RWPE2 (cell line): Measurements from ENCODE around the gene CCSER1.

Experiments
- ATAC-seq: fragments of 200-7000 bp; cut with Tn5 transposase; 3 replicates; pipeline ENCODE4 v1.9.1; 2021; ENCODE audit warnings: low read depth
- DNase-seq: peaks from one replicate; pipeline ENCODE4 v3.0.0-alpha.2; 2020; ENCODE audit warnings: low spot score
- H3K27ac ChIP-seq: fragments of 450-650 bp; 2 replicates; pipeline ENCODE4 v1.5.1; 2017; ENCODE audit warnings: mild to moderate bottlenecking; ENCODE audit not compliant: poor library complexity, severe bottlenecking
- H3K27me3 ChIP-seq: fragments of 250-450 bp; sonication (Bioruptor Pico); 2 replicates; pipeline ENCODE4 v1.5.1; 2021; ENCODE audit warnings: mild to moderate bottlenecking, moderate library complexity; ENCODE audit not compliant: insufficient read depth, poor library complexity, severe bottlenecking
- H3K36me3 ChIP-seq: fragments of 250-450 bp; sonication (Bioruptor Pico); 2 replicates; pipeline ENCODE4 v1.5.1; 2020; ENCODE audit warnings: low read depth, mild to moderate bottlenecking, moderate library complexity
- H3K4me1 ChIP-seq: fragments of 250-450 bp; sonication (Bioruptor Pico); 2 replicates; pipeline ENCODE4 v1.5.1; 2021; ENCODE audit warnings: mild to moderate bottlenecking, moderate library complexity; ENCODE audit not compliant: insufficient read depth, poor library complexity, severe bottlenecking
- H3K4me3 ChIP-seq: fragments of 250-450 bp; sonication (Bioruptor Pico); 2 replicates; pipeline ENCODE4 v1.5.1; 2021; ENCODE audit warnings: mild to moderate bottlenecking, moderate library complexity; ENCODE audit not compliant: severe bottlenecking
- H3K9me3 ChIP-seq: fragments of 250-450 bp; sonication (Bioruptor Pico); 2 replicates; pipeline ENCODE4 v1.5.1; 2021; ENCODE audit warnings: mild to moderate bottlenecking, moderate library complexity; ENCODE audit not compliant: severe bottlenecking
- CTCF ChIP-seq: fragments of 450-650 bp; IDR thresholded peaks from one replicate; pipeline ENCODE4 v1.5.1; 2017; ENCODE audit warnings: mild to moderate bottlenecking, moderate library complexity; ENCODE audit not compliant: poor library complexity, severe bottlenecking

The CCSER1 gene

GRCh38 chr4:91057871-91058270 lies 930.7 kb downstream of the CCSER1 start:
- no peaks in the 10 kb centered on the region for H3K9me3 ChIP-seq
- no peak overlapping the region for H3K4me3 ChIP-seq
- TF ChIP-seq CTCF = no peak
- DNase-seq (no peak), ATAC-seq (0 out of 3 replicates have a peak, but pooled peaks have one; percentile 14)
- peaks cover 10% of the 10 kb centered on the region for H3K4me1 ChIP-seq
- H3K36me3 ChIP-seq = no peaks in the 10 kb centered on the region
- no peaks in the 10 kb centered on the region for H3K27me3 ChIP-seq
- peak overlapping the region; percentile 54 for H3K27ac ChIP-seq

GRCh38 chr4:91058345-91058744 lies 931.2 kb downstream of the CCSER1 start:
- peak; percentile 91 for ATAC-seq
- no peak overlapping the region for H3K4me3 ChIP-seq
- no peaks in the 10 kb centered on the region for H3K9me3 ChIP-seq
- peaks cover 10% of the 10 kb centered on the region for H3K4me1 ChIP-seq
- no peaks in the 10 kb centered on the region for H3K36me3 ChIP-seq
- no peaks in the 10 kb centered on the region for H3K27me3 ChIP-seq
- DNase-seq = no peak
- TF ChIP-seq CTCF = no peak
- peak overlapping the region; percentile 54 for H3K27ac ChIP-seq

GRCh38 chr4:91064157-91064853 lies 937.1 kb downstream of the CCSER1 start:
- ATAC-seq (peak; percentile 23; the same call in 1 of the 3 replicates), DNase-seq (no peak)
- Histone ChIP-seq H3K36me3 (no peaks in the 10 kb centered on the region), H3K4me3 (no peak overlapping the region), H3K9me3 (no peaks in the 10 kb centered on the region), H3K27me3 (no peaks in the 10 kb centered on the region), H3K27ac (no peak overlapping the region), H3K4me1 (no peaks in the 10 kb centered on the region)
- no peak for TF ChIP-seq CTCF

- Histone ChIP-seq H3K4me1 (no peaks in the 10 kb centered on the region), H3K27me3 (no peaks in the 10 kb centered on the region), H3K27ac (no peak overlapping the region), H3K9me3 (no peaks in the 10 kb centered on the region), H3K4me3 (no peak overlapping the region), H3K36me3 (no peaks in the 10 kb centered on the region)
- TF ChIP-seq CTCF = no peak
- ATAC-seq = no peak
- no peak for DNase-seq
Measured at GRCh38 chr4:91065117-91065516, 937.9 kb downstream of the CCSER1 start.

GRCh38 chr4:91070736-91071135 lies 943.5 kb downstream of the CCSER1 start:
- no peak overlapping the region for H3K27ac ChIP-seq
- H3K4me1 ChIP-seq = no peaks in the 10 kb centered on the region
- no peak overlapping the region for H3K4me3 ChIP-seq
- ATAC-seq = no peak
- H3K36me3 ChIP-seq = no peaks in the 10 kb centered on the region
- no peaks in the 10 kb centered on the region for H3K9me3 ChIP-seq
- no peak for DNase-seq
- no peaks in the 10 kb centered on the region for H3K27me3 ChIP-seq
- TF ChIP-seq CTCF = no peak
